GM21528 (cell line): Measurements from ENCODE around the gene SLC25A25.
"Not testable (repeated sequence)": the region's sequence is repeated elsewhere in the genome, so short reads cannot be mapped to it uniquely, and the experiment has no call there.

Source experiments
- ATAC-seq: cut with Tn5 transposase; IDR thresholded peaks from one replicate; pipeline ENCODE4 v1.9.1; 2021; ENCODE audit warnings: mild to moderate bottlenecking, moderate library complexity; ENCODE audit not compliant: unreplicated experiment, low FRiP score

The SLC25A25 gene

DNA sequence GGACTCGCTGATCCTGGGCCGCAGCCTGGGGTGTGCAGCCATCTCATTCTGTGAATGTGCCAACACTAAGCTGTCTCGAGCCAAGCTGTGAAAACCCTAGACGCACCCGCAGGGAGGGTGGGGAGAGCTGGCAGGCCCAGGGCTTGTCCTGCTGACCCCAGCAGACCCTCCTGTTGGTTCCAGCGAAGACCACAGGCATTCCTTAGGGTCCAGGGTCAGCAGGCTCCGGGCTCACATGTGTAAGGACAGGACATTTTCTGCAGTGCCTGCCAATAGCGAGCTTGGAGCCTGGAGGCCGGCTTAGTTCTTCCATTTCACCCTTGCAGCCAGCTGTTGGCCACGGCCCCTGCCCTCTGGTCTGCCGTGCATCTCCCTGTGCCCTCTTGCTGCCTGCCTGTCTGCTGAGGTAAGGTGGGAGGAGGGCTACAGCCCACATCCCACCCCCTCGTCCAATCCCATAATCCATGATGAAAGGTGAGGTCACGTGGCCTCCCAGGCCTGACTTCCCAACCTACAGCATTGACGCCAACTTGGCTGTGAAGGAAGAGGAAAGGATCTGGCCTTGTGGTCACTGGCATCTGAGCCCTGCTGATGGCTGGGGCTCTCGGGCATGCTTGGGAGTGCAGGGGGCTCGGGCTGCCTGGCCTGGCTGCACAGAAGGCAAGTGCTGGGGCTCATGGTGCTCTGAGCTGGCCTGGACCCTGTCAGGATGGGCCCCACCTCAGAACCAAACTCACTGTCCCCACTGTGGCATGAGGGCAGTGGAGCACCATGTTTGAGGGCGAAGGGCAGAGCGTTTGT is 39.6 kb downstream of the SLC25A25 start:
- ATAC-seq: no peak

DNA sequence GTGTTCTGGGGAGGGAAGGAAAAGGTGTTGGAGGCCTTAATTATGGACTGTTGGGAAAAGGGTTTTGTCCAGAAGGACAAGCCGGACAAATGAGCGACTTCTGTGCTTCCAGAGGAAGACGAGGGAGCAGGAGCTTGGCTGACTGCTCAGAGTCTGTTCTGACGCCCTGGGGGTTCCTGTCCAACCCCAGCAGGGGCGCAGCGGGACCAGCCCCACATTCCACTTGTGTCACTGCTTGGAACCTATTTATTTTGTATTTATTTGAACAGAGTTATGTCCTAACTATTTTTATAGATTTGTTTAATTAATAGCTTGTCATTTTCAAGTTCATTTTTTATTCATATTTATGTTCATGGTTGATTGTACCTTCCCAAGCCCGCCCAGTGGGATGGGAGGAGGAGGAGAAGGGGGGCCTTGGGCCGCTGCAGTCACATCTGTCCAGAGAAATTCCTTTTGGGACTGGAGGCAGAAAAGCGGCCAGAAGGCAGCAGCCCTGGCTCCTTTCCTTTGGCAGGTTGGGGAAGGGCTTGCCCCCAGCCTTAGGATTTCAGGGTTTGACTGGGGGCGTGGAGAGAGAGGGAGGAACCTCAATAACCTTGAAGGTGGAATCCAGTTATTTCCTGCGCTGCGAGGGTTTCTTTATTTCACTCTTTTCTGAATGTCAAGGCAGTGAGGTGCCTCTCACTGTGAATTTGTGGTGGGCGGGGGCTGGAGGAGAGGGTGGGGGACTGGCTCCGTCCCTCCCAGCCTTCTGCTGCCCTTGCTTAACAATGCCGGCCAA is 40.4 kb downstream of the SLC25A25 start:
- ATAC-seq: no peak

- ATAC-seq: no peak
These were observed 41.1 kb downstream of the SLC25A25 start for GRCh38 chr9:128109050-128109709.

DNA sequence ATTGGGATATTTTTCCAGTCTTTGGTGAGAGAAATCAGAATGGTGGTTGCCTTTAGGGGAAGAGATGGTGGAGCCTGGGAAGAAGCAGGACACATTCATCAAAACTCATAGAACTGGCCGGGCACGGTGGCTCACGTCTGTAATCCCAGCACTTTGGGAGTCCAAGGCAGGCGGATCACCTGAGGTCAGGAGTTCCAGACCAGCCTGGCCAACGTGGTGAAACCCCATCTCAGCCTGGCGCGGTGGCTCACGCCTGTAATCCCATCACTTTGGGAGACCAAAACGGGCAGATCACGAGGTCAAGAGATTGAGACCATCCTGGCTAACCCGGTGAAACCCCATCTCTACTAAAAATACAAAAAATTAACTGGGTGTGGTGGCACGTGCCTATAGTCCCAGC is 43.7 kb downstream of the SLC25A25 start:
- not testable (repeated sequence) for ATAC-seq

- no peak for ATAC-seq
These were observed 45.7 kb downstream of the SLC25A25 start for GRCh38 chr9:128113526-128114325.

DNA sequence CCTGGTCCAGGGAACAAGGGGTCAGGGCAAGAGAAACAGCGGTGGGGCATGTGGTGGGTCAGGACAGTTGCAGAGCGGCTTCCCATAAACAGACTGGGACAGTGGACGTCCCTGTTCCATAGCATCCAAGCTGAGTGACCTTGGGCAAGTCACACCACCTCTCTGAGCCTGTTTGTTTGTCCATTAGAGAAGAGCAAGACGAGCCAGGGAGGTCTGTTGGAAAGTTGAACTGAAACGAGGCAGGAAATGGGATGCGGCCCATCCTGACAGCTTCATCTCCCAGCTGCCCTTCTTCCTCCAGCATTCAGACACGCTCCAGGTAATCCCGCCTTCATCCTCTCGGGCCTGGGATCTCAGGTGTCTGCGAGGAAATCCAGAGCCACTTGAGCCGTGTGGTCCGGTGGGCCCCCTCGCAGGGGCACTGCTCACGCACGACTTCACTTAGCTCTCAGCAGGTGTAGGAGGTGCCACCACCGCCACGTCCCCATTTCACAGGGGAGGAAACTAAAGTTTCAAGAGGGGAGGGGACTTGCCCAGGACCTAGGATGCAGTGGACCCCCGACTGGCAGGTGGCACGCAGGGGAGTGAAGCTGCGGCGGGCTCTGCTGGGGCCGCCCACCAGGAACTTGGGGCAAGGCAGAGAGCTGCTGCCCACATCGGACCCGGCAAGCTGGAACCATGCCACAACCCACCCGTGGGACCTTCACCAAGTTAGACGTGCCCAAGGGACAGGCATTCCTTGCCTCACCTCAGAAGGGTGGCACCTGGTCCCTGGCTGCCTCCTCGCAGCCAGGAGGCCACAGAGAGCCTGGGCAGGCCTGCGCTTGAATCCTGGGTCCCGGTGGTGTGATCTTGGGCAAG is 46.5 kb downstream of the SLC25A25 start:
- ATAC-seq: no peak

DNA sequence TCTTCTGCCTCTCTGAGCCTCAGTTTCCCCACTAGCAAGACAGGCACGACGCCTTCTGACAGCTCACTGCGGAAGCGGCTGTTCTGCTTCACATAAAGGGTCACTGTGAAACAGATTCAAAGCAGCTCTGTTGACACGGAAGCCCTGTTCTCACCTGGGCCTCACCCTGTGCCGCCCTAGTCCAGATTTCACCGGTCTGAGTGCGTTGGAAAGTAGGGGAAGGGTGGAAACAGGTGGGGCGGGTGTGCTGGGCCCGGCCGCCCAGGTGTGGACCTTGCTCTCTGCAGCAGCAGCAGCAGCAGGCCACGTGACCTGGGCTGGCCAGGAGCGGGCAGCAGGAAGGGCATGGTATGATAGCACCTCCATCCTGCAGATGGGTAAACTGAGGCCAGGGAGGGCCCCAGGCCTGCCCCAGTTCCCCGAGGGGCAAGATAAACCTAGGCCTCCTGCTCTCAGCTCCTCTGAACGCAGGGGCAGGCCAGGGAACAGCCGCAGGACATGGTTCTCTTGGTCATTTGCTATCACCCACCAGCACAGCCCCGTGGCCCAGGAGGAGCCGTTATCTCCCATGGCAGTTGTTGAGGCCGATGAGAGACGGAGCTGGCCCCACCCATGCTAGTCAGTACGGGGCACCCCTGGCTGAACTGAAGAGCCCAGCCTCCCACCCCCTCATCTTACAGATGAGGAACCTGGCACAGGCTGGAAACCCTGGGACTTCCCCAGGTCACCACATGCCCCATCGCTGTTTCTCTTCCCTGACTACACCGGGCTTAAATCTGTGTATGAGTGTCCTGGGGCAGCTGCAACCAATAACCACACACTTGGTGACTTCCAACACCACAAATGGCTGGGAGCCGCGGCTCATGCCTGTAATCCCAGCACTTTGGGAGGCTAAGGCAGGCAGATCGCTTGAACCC is 47.4 kb downstream of the SLC25A25 start:
- no peak for ATAC-seq

DNA sequence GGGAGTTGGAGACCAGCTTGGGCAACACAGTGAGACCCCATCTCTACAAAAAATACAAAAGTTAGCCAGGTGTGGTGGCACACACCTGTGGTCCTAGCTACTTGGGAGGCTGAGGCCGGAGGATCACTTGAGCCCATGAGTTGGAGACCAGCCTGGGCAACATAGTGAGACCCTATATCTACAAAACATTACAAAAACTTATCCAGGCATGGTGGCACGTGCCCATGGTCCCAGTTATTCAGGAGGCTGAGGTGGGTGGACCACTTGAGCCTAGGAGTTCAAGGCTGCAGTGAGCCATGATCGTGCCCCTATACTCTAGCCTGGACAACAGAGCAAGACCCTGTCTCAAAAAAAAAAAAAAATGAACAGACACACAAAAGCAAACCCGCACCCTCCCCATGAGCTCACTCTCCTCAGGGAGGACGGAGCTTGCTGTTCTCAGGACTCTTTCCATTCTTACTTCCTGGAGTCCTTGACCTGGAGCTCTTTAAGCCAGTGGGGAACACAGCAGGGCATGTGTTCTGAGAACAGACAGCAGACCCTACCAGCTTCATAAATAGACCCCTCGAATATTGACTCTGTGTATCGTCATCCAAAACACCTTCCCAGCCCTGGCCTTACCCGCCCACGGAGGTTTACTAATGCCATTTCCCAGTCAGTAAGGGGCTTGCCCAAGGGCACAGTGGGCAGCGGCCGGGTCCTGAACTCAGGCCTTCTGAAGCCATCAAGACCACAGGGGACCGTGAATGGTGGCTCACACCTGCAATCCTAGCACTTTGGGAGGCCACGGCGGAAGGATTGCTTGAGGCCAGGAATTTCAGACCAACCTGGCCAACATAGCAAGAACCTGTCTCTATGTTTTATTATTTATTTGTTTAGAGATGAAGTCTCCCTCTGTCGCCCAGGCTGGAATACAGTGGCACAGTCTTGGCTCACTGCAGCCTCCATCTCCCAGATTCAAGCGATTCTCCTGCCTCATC is 48.4 kb downstream of the SLC25A25 start:
- ATAC-seq: no peak

DNA sequence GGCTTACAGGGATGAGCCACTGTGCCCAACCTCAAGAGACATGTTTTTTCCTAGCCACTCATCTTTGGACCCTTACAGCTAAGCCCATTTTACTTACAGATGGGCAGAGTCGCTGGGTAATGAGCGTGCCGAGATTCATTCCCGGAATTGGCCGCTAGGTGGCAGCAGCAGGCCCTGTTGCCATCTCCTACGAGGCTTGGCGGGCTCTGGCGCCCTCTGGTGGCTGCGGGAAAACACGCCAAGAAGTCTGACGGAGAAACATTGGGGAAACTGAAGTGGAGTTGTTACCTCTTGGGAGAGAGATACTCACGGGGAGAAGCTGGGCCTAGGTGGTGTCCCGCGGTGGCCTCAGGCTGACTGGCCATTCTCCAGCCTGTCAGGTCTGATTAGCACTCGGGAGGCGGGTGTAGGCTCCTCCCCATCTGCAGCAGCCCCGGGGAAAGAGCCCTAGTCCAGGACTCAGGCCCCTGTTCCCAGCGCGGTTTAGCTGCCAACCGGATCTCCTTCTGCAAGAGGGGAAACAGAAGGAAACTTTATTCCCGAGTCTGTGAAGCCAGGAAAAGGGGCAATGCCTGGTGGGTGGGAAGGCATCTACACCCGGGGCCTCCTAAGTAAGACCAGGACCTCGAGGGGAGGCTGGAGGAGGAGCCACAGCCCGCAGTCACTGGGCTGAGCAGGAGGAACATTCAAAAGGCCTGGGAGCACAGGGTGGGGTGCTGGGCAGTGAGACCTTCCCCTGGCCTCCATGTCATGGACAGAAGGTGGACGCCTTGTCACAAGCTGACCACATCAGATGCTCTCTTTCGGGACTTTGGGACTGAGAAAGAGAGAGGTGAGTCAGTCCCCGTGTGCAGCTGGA is 49.8 kb downstream of the SLC25A25 start:
- ATAC-seq: peak; percentile 56

DNA sequence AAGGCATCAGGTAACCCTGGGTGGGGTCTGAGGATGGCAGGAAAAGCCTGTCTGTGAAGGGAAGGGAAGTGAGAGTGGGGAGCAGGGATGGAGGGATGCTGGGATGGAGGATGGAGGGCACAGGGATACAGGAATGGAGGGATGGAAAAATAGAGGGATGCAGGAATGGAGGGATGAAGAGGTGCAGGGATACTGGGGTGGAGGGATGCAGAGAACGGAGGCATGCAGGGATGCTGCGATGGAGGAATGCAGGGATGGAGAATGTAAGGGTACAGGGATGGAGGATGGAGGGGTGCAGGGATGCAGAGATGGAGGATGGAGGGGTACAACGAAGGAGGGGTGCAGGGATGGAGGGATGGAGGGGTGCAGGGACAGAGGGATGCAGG is 50.4 kb downstream of the SLC25A25 start:
- no peak for ATAC-seq

- no peak for ATAC-seq
These were observed 51.1 kb downstream of the SLC25A25 start for GRCh38 chr9:128118971-128119665.

- no peak for ATAC-seq
These were observed 52.2 kb downstream of the SLC25A25 start for GRCh38 chr9:128120061-128120740.

GRCh38 chr9:128120741-128121465 is 52.9 kb downstream of the SLC25A25 start:
- ATAC-seq: no peak

DNA sequence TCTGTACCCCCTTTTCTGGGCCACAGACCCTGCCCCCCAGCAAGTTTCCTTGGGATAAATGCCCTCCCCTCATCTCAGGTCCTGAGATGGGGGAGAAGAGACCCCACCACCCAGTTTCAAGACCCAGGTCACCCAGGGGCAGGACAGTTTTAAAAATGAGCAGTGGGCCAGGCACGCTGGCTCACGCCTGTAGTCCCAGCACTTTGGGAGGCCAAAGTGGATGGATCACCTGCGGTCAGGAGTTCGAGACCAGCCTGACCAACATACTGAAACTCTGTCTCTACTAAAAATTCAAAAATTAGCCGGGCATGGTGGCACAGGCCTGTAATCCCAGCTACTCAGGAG is 53.4 kb downstream of the SLC25A25 start:
- ATAC-seq: no peak
